ENCODE measurements around the gene CAP2. TPM values are rescaled to one million over a fixed set of nuclear protein-coding genes. Genes with fewer than 3 reads are reported as not detected.

CAP2 gene
- total RNA-seq, 2 donors from 2014 or later: 2.3 to 5.7 TPM

- Histone ChIP-seq H3K4me1 (peaks cover 26% of the 10 kb centered on the region), H3K9me3 (no peaks in the 10 kb centered on the region), H3K36me3 (replicated peaks in 1 of 2; ENCODE audit: insufficient read depth in 1 of 2, low read depth in 2 of 2) (peaks cover 0 to 5% of the 10 kb centered on the region in 2 donors), H3K27me3 (no peaks in the 10 kb centered on the region), H3K27ac (peak within 1 kb of the TSS; percentile 92 to 99 (median 96)), H3K4me3 (peak within 1 kb of the TSS; percentile 67 to 84)
- DNase-seq (peak; percentile 96 to 97 (median 97)), ATAC-seq (peak; percentile 98)
- WGBS, 2 donors: 5 to 27% methylated on average over 9 to 40 of the region's 42 CpGs
- intact Hi-C loops (cut with DNase I): no loop called here
- TF ChIP-seq CTCF (IDR thresholded peaks at IDR 0.05): peak; percentile 43 to 87 (median 74)
- TF ChIP-seq POLR2A (IDR thresholded peaks at IDR 0.05): peak; percentile 83 to 91 (median 91)
Observed at GRCh38 chr6:17599877-17600526, 206.6 kb downstream of the CAP2 start, which contains the start of gene FAM8A1. Gene FAM8A1, plus strand, starts transcription at chr6:17600302. Its CDS starts 108 bp downstream, at chr6:17600410.

GRCh38 chr6:17600527-17601385, 207.4 kb downstream of the CAP2 start:
- intact Hi-C loops (cut with DNase I): no loop called here
- ATAC-seq: peak; percentile 58
- WGBS, 2 donors: 0% methylated on average over 4 to 77 of the region's 77 CpGs

GRCh38 chr6:17601386-17601703, 207.9 kb downstream of the CAP2 start:
- Histone ChIP-seq H3K27me3 (no peaks in the 10 kb centered on the region), H3K9me3 (no peaks in the 10 kb centered on the region), H3K4me1 (peaks cover 26% of the 10 kb centered on the region), H3K36me3 (replicated peaks in 1 of 2; ENCODE audit: insufficient read depth in 1 of 2, low read depth in 2 of 2) (peaks cover 0 to 6% of the 10 kb centered on the region in 2 donors), H3K27ac (peak overlapping the region in 3 of 4 donors; percentile 95 to 99 (median 98)), H3K4me3 (peak overlapping the region; percentile 67 to 84)
- 3 to 5% methylated on average over 5 of the region's 5 CpGs for WGBS, 2 donors
- TF ChIP-seq POLR2A (IDR thresholded peaks at IDR 0.05): no peak
- no peak for TF ChIP-seq CTCF (IDR thresholded peaks at IDR 0.05)
- no peak for ATAC-seq
- no peak for DNase-seq
- intact Hi-C loops (cut with DNase I): no loop called here

More at GRCh38 chr6:17600527-17601385, 207.4 kb downstream of the CAP2 start:
- Histone ChIP-seq H3K9me3 (no peaks in the 10 kb centered on the region), H3K4me1 (peaks cover 26% of the 10 kb centered on the region), H3K27ac (peak overlapping the region; percentile 92 to 99 (median 96)), H3K27me3 (no peaks in the 10 kb centered on the region), H3K36me3 (replicated peaks in 1 of 2; ENCODE audit: insufficient read depth in 1 of 2, low read depth in 2 of 2) (peaks cover 0 to 6% of the 10 kb centered on the region in 2 donors), H3K4me3 (peak overlapping the region; percentile 67 to 84)
- TF ChIP-seq CTCF (IDR thresholded peaks at IDR 0.05) (no peak), POLR2A (IDR thresholded peaks at IDR 0.05) (peak in 2 of 3 donors; percentile 19 to 44)
- peak; percentile 61 to 75 (median 65) for DNase-seq

GRCh38 chr6:17602888-17603287, 209.5 kb downstream of the CAP2 start:
- Histone ChIP-seq H3K27ac (peak overlapping the region in 1 of 4 donors; percentile 98), H3K27me3 (no peaks in the 10 kb centered on the region), H3K36me3 (replicated peaks in 1 of 2; ENCODE audit: insufficient read depth in 1 of 2, low read depth in 2 of 2) (peaks cover 0 to 9% of the 10 kb centered on the region in 2 donors), H3K4me1 (peaks cover 32% of the 10 kb centered on the region), H3K9me3 (no peaks in the 10 kb centered on the region), H3K4me3 (no peak overlapping the region)
- intact Hi-C loops (cut with DNase I): no loop called here
- 0 to 4% methylated on average over 1 of the region's 1 CpG for WGBS, 2 donors
- DNase-seq: no peak
- no peak for ATAC-seq
- TF ChIP-seq POLR2A (IDR thresholded peaks at IDR 0.05) (no peak), CTCF (IDR thresholded peaks at IDR 0.05) (no peak)

Measured in body of pancreas (tissue), 4 donors.